Fibroblast of lung (primary cell): ENCODE results near the gene ESRRB.

Experiments used
- EZH2 ChIP-seq: IDR thresholded peaks from 2 replicates; pipeline ENCODE4 v1.5.1; 2012; ENCODE audit warnings: low read length, control low read depth, mild to moderate bottlenecking; ENCODE audit errors: missing control alignments
- TF ChIP-seq, protein P1 (sequence below), 2 donors: IDR thresholded peaks in 1 of 2; conservative IDR thresholded peaks in 1 of 2; 1 replicate in 1 of 2; 2 replicates in 1 of 2; pipeline ENCODE4 v1.5.1; 2011 to 2012; ENCODE audit warnings: low read length in 2 of 2, control low read depth in 1 of 2, inconsistent platforms in 1 of 2, low read depth in 1 of 2, mild to moderate bottlenecking in 1 of 2

DNA sequence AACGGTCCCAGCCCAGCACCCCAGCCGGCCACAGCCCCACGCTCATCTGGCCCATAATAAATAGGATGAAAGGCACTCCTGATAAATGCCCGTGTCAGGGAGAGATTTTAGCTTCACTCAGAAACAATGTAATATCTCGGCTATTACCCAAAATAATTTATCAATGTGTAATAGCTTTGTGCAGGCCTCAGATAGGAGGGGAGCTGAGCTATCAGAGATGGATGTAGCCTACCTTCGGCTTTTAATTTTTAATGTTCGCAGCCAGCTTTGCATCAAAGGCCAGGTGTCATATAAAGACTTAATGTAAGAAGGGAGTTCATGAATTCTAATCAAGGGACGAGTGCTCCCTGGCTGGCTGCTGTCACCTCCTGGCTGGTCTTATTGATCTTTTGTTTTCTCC lies 171.9 kb downstream of the ESRRB start:
- TF ChIP-seq, protein P1, sequence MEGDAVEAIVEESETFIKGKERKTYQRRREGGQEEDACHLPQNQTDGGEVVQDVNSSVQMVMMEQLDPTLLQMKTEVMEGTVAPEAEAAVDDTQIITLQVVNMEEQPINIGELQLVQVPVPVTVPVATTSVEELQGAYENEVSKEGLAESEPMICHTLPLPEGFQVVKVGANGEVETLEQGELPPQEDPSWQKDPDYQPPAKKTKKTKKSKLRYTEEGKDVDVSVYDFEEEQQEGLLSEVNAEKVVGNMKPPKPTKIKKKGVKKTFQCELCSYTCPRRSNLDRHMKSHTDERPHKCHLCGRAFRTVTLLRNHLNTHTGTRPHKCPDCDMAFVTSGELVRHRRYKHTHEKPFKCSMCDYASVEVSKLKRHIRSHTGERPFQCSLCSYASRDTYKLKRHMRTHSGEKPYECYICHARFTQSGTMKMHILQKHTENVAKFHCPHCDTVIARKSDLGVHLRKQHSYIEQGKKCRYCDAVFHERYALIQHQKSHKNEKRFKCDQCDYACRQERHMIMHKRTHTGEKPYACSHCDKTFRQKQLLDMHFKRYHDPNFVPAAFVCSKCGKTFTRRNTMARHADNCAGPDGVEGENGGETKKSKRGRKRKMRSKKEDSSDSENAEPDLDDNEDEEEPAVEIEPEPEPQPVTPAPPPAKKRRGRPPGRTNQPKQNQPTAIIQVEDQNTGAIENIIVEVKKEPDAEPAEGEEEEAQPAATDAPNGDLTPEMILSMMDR (conservative IDR thresholded peaks at IDR 0.05 in 1 of 2, IDR thresholded peaks at IDR 0.05 in 1 of 2; ENCODE audit: low read depth in 1 of 2, low read length in 2 of 2): no peak
- TF ChIP-seq EZH2: no peak
